Heart left ventricle (tissue), 13 donors: ENCODE data around the gene PINK1.

Source experiments
- POLR2A ChIP-seq, 2 donors: fragments of 450-650 bp; IDR thresholded peaks; one replicate each; pipeline ENCODE4 v1.6.1; 2017; ENCODE audit warnings: antibody characterized with exemption in 2 of 2, mild to moderate bottlenecking in 2 of 2, moderate library complexity in 2 of 2
- TF ChIP-seq, protein P1 (sequence below), 12 donors: fragments of 200-600 bp; sonication (generic) in 4 of 12; IDR thresholded peaks; one replicate each; pipeline versions ENCODE4 v1.5.0 to v1.8.0; 2018 to 2022; ENCODE audit warnings: antibody characterized with exemption in 12 of 12, mild to moderate bottlenecking in 5 of 12
- donor health status: ischemic (EF 13 %, LVEDD 7.1; RV severe dilation, severe dysfunction).
- donor health status: DM: no; HTN: yes; CAD: no.
- donor health status: DM: no; HTN: no; CAD: no.
- donor health status: ischemic (EF 25% LVEDD 6.9; RV normal size, moderate dysfunction).
- donor health status: ischemic (EF 25% LVEDD 5.7; RV mildly dilated, moderate dysfunction).
- donor health status: ischemic (EF 35%, LVEDD 5.7; RV mildly dilated, moderate dysfunction).
- donor health status: nonischemic (EF 11% LVEDD 7.7; RV severe dilation, severe dysfunction).
- donor health status: DM: yes; HTN: yes; CAD: no.
- donor health status: PGD.
- donor health status: ischemic (EF 29% LVEDD 5.4; RV normal size, mild dysfunction).
- donor health status: nonischemic (EF 23%, LVEDD 6.1; RV moderate dilation, normal function).

DNA sequence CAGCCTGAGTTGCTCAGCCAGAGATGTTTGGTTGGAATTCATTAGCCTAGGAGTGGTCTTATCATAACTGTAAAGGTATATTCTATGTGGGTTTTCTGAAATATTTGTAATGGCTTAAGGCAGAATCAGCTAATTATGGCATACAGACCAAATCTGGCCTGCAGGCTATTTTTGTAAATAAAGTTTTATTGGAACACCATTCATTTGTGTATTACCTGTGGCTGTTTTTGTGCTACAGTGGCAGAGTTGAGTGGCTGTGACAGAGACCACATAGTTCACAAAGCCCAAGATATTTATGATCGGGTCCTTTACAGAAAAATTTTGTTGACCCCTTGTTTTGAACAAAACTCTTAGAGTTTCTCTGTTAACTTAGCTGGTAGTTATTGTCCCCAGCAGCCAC lies 35.3 kb downstream of the PINK1 start:
- TF ChIP-seq, protein P1, sequence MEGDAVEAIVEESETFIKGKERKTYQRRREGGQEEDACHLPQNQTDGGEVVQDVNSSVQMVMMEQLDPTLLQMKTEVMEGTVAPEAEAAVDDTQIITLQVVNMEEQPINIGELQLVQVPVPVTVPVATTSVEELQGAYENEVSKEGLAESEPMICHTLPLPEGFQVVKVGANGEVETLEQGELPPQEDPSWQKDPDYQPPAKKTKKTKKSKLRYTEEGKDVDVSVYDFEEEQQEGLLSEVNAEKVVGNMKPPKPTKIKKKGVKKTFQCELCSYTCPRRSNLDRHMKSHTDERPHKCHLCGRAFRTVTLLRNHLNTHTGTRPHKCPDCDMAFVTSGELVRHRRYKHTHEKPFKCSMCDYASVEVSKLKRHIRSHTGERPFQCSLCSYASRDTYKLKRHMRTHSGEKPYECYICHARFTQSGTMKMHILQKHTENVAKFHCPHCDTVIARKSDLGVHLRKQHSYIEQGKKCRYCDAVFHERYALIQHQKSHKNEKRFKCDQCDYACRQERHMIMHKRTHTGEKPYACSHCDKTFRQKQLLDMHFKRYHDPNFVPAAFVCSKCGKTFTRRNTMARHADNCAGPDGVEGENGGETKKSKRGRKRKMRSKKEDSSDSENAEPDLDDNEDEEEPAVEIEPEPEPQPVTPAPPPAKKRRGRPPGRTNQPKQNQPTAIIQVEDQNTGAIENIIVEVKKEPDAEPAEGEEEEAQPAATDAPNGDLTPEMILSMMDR (IDR thresholded peaks at IDR 0.05) = no peak
- no peak for TF ChIP-seq POLR2A (IDR thresholded peaks at IDR 0.05)
